ENCODE results near the gene ZDHHC4.
A peak's percentile ranks its signal among the peaks of the same experiment; 100 is the strongest.

ZDHHC4 gene

DNA sequence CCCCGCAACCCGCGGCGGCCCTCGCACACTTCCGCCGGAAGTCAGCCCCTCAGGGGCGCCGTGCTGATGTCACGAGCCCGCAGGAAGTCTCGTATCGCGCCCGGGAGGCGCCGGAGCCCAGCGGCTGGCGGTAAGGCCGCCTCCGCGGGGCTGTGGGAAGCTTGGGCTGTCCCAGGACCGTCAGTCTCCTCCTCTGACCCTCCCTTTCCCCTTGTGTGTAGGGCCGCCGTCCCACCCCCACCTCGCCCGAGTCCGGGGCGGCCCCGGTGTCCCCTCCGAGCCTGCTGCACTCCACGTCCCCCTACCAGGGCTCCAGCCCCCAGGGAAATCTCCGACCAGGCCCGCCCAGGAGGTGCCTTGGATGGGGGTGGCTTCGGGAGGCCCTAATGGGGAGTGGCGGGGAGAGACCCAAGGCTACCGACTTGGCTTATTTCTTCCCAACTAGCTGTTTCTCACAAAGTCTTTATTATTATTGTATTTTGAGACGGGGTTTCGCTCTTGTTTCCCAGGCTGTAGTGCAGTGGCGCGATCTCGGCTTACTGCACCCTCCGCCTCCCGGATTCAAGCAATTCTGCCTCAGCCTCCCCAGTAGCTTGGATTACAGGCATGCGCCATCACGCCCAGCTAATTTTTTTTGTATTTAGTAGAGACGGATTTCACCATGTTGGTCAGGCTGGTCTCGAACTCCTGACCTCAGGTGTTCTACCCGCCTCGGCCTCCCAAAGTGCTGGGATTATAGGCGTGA lies at the start of gene ZDHHC4:
Gene ZDHHC4, plus strand, starts transcription at position 86 of the 745 bp plus-strand sequence. CDS start 3,108 bp downstream, outside the sequence.
- peaks cover 3% of the 10 kb centered on the region for H3K4me1 ChIP-seq (ENCODE audit: control insufficient read depth, insufficient read depth, low read length)
- no peaks in the 10 kb centered on the region for H3K27me3 ChIP-seq (ENCODE audit: control insufficient read depth, insufficient read depth, low read length)
- no peaks in the 10 kb centered on the region for H3K9me3 ChIP-seq (ENCODE audit: control insufficient read depth, insufficient read depth, low read length)
- H3K36me3 ChIP-seq (ENCODE audit: control insufficient read depth, insufficient read depth, low read length): peaks cover 11% of the 10 kb centered on the region
- H3K4me3 ChIP-seq (ENCODE audit: low read depth, low read length): peak within 1 kb of the TSS; percentile 66
- peak within 1 kb of the TSS; percentile 93 for H3K9ac ChIP-seq (ENCODE audit: low read depth, low read length)

DNA sequence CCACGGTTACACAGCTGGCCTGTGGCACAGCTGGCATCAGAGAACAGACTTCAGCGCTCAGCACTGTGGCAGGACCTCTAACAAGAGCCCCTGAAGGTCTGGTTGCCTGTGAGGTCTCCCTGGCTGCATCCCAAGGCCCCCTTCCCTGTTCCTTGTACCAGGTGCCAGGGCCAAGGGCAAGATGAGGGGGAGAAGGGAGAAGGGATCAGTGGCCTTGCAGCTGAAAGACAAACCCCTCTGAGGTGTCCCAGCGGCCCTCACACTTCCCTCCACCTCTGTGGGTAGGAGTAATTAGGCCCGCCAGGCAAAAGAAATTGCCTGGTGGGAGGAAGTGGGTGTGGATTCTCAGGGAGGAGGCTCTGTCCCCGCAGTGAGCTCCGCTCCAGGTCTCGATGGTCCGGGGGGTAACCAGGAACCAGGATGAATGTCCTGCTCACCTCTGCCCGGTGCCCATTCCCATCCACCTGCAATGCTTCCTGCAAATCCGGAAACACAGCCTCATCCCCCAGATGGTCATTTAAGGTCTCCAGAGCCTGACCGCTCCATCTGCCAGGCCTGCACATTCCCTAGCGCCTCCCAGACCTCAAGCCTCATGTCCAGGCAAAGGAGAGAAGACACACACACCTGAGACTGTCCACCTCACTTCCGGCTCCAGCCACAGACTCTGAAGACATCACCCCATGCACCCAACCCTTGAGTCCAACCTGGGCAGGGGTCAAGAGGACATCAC lies 48.7 kb upstream of the ZDHHC4 start:
- H3K9me3 ChIP-seq (ENCODE audit: control insufficient read depth, insufficient read depth, low read length): no peaks in the 10 kb centered on the region
- no peaks in the 10 kb centered on the region for H3K4me1 ChIP-seq (ENCODE audit: control insufficient read depth, insufficient read depth, low read length)
- no peak overlapping the region for H3K9ac ChIP-seq (ENCODE audit: low read depth, low read length)
- no peak overlapping the region for H3K4me3 ChIP-seq (ENCODE audit: low read depth, low read length)
- H3K27me3 ChIP-seq (ENCODE audit: control insufficient read depth, insufficient read depth, low read length): peaks cover 59% of the 10 kb centered on the region
- no peaks in the 10 kb centered on the region for H3K36me3 ChIP-seq (ENCODE audit: control insufficient read depth, insufficient read depth, low read length)

DNA sequence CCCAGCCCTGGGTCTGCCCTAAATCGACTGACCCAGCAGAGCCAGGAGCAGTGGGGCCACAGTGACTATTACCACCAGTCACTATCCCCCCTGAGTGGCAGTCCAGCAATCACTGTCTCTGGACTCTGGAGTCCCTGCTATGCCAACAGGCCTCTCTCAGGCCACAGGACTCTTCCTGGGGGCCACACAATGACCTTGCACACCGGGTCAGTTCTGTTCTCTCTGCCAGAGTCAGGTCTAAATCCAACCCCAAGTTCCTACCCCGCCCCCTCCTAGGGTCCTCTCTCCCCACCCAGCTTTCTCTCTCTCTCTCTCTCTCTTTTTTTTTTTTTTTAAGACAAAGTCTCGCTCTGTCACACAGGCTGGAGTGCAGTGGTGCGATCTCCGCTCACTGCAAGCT lies 47.6 kb upstream of the ZDHHC4 start:
- Histone ChIP-seq H3K4me1 (ENCODE audit: control insufficient read depth, insufficient read depth, low read length) (no peaks in the 10 kb centered on the region), H3K27me3 (ENCODE audit: control insufficient read depth, insufficient read depth, low read length) (peaks cover 68% of the 10 kb centered on the region), H3K9ac (ENCODE audit: low read depth, low read length) (no peak overlapping the region), H3K36me3 (ENCODE audit: control insufficient read depth, insufficient read depth, low read length) (no peaks in the 10 kb centered on the region), H3K9me3 (ENCODE audit: control insufficient read depth, insufficient read depth, low read length) (no peaks in the 10 kb centered on the region), H3K4me3 (ENCODE audit: low read depth, low read length) (no peak overlapping the region)

DNA sequence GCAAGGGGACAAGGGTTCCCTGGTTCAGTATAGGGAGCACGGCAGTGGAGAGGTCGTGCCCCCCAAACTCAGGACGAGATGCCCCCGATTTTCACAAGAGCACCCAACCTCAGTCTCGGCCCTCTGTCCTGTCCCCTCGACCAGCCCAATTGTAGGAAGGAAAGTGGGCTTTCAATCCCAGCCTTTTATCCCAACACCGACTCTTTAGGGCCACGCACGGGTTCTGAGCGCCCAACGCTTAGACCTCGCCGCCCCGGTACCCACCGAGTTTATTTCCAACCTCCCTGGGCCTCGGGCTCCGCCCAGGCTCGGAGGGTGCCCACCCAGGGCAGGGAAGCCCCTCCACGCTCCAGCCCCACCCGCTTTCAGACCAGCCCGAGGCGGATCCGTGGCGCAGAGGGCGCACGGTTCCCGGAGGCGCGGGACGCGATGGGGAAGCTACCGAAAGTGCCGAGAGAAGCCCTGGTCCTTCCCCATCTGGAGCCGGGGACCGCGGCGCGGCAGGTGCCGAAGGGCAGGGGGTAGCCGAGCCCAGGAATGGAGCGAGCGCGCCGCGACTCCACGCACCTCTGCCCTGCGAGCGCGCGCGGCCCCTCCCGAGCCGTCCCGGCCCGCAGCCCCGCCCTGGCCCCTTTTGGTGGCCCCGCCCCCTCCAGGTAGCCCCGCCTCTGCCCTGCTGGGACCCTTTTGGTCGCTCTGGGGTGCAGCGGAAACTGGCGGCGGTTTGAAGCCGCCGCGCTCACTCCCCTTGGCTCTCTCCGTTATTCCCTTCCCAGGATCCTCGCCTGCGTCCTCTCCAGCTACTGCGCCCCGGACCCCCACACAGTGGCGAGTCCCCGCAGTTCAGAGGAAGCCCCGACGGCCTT lies 46.4 kb upstream of the ZDHHC4 start:
- H3K4me3 ChIP-seq (ENCODE audit: low read depth, low read length): peak overlapping the region; percentile 77
- peaks cover 73% of the 10 kb centered on the region for H3K27me3 ChIP-seq (ENCODE audit: control insufficient read depth, insufficient read depth, low read length)
- peak overlapping the region; percentile 26 for H3K9ac ChIP-seq (ENCODE audit: low read depth, low read length)
- no peaks in the 10 kb centered on the region for H3K36me3 ChIP-seq (ENCODE audit: control insufficient read depth, insufficient read depth, low read length)
- no peaks in the 10 kb centered on the region for H3K9me3 ChIP-seq (ENCODE audit: control insufficient read depth, insufficient read depth, low read length)
- no peaks in the 10 kb centered on the region for H3K4me1 ChIP-seq (ENCODE audit: control insufficient read depth, insufficient read depth, low read length)

DNA sequence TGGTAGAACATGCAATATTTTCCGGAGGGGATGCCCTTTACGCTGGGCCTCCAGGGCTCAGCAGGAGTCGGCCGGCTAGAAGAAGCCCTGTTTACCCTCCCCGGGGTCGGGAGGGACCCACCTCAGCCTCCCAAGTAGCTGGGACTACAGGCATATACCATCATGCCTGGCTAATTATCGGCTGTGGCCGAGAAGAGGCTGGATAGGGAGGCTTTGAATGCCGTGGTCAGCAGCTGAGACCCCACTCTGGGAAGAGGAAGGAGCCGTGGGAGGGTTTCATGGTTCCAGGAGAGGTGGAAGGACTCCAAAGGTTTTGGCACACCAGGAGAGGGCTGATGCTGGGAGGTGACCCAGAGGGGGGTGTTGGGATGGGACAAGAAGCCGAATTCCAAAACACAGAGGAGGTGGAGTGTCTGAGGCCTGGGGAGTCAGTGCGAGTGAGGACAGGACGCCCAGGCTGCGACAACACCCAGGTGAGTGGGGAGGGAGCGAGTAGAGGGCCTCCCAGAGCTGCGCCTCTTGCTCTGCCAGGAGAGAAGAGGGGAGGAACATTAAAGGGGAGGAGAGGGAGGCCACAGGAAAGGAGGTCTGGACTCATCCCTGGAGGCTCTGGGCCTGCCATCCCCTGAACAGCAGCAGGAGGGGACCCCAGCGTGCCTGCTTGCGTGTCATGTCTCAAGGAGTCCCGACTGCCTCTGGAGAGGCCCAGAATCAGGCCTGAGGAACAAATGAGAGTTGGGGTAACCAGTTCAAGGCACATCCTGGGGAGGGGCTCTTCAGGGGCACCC lies 45.6 kb upstream of the ZDHHC4 start:
- Histone ChIP-seq H3K4me1 (ENCODE audit: control insufficient read depth, insufficient read depth, low read length) (no peaks in the 10 kb centered on the region), H3K36me3 (ENCODE audit: control insufficient read depth, insufficient read depth, low read length) (no peaks in the 10 kb centered on the region), H3K9ac (ENCODE audit: low read depth, low read length) (no peak overlapping the region), H3K9me3 (ENCODE audit: control insufficient read depth, insufficient read depth, low read length) (no peaks in the 10 kb centered on the region), H3K4me3 (ENCODE audit: low read depth, low read length) (peak overlapping the region; percentile 71), H3K27me3 (ENCODE audit: control insufficient read depth, insufficient read depth, low read length) (peaks cover 74% of the 10 kb centered on the region)

DNA sequence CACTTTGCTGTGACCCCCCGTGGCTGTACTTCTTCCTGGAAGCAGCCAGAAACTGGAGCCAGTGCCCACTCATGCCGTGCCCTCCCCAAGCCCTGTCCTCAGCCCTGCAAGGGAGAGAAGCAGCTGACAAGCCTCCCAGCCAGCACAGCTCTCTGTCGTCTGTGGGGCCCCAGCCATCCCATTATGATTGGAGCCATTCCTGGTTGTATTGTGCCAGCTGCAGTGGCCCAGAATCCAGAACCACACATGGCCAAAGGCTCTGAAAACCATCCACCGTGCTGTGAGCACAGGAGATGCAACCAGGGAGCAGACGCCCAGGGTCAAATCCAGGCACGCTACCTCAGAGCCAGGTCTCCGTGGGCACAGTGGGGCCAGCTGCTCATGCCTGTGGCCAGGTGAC lies 44.7 kb upstream of the ZDHHC4 start:
- no peak overlapping the region for H3K9ac ChIP-seq (ENCODE audit: low read depth, low read length)
- H3K27me3 ChIP-seq (ENCODE audit: control insufficient read depth, insufficient read depth, low read length): peaks cover 66% of the 10 kb centered on the region
- H3K4me3 ChIP-seq (ENCODE audit: low read depth, low read length): no peak overlapping the region
- no peaks in the 10 kb centered on the region for H3K4me1 ChIP-seq (ENCODE audit: control insufficient read depth, insufficient read depth, low read length)
- no peaks in the 10 kb centered on the region for H3K9me3 ChIP-seq (ENCODE audit: control insufficient read depth, insufficient read depth, low read length)
- no peaks in the 10 kb centered on the region for H3K36me3 ChIP-seq (ENCODE audit: control insufficient read depth, insufficient read depth, low read length)

DNA sequence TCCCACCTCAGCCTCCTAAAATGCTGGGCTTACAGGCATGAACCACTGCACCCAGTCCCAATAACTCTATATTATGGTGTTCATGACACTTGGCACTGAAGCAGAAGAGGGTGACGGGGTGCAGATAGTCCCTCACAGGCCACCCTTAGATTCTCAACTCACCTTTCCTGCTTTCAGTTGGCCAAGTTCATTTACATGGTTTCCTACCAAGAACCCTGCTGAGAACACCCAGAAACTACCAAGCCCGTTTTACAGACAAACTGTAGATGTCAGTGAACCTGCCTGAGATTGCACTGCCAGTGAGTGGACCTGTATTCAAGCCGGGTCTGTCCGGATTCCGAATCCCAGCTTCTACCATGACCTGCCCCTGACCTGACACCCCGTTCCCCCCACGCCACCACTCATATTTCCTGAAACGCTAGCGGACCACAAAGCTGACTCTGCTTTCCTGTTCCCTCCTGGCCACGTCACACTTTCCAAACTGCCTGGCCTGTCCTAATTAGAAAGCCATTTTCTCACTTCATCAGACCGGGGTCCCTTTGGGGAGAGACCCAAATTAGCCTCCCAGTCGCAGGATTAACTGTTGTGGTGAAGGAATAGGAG lies 43.3 kb upstream of the ZDHHC4 start:
- Histone ChIP-seq H3K36me3 (ENCODE audit: control insufficient read depth, insufficient read depth, low read length) (no peaks in the 10 kb centered on the region), H3K9me3 (ENCODE audit: control insufficient read depth, insufficient read depth, low read length) (no peaks in the 10 kb centered on the region), H3K4me1 (ENCODE audit: control insufficient read depth, insufficient read depth, low read length) (no peaks in the 10 kb centered on the region), H3K27me3 (ENCODE audit: control insufficient read depth, insufficient read depth, low read length) (peaks cover 53% of the 10 kb centered on the region), H3K4me3 (ENCODE audit: low read depth, low read length) (no peak overlapping the region), H3K9ac (ENCODE audit: low read depth, low read length) (no peak overlapping the region)

DNA sequence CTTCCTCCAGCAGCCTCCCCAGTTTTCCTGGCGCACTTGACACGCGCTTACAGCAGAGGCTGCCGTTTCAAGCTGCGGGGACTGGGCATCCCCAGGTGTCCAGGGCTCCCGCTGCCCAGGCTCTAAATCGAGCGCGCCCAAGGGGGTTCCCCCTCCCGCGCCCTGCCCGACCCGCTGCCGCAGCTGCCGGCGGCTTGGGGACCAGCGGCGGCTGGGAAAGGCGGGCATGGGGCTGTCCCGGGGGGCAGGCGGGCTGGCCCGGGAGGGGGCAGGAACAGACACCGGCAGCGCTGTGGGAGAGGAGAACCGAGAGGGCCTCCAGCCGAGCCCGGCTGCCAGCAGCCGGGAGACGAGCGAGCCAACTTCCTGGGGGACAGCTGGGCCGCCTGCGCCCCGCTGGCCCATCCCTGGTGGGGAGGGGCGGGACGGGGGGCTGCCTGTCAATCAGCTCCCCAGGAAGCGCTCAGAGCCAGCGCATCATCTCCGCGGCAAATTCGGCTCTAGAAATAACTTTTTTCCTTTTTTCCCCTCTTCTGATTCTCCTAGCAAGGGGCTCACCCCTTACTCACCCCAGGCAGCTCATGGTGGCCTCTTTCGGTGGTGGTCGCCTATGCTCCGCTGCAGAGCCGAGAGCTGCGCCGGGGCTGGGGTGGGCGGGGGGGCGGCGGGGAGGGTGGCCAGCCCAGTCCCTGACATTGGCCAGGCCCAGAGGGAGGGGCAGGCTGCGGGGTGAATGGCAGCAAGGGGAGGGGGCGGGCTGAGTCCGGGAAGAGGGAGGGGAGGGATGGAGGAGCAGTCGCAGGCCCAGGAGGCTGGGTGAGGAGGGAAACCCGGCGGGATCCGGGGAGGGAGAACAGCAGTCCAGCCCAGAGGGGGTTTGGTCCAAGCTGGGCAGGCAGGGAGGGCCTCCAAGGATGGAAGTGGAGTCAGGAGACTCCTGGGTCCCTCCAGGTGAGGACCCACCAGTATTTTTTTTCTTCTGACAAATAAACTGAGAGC lies 40.7 kb upstream of the ZDHHC4 start:
- Histone ChIP-seq H3K36me3 (ENCODE audit: control insufficient read depth, insufficient read depth, low read length) (no peaks in the 10 kb centered on the region), H3K27me3 (ENCODE audit: control insufficient read depth, insufficient read depth, low read length) (peaks cover 40% of the 10 kb centered on the region), H3K9ac (ENCODE audit: low read depth, low read length) (no peak overlapping the region), H3K9me3 (ENCODE audit: control insufficient read depth, insufficient read depth, low read length) (no peaks in the 10 kb centered on the region), H3K4me3 (ENCODE audit: low read depth, low read length) (peak overlapping the region; percentile 75), H3K4me1 (ENCODE audit: control insufficient read depth, insufficient read depth, low read length) (no peaks in the 10 kb centered on the region)

DNA sequence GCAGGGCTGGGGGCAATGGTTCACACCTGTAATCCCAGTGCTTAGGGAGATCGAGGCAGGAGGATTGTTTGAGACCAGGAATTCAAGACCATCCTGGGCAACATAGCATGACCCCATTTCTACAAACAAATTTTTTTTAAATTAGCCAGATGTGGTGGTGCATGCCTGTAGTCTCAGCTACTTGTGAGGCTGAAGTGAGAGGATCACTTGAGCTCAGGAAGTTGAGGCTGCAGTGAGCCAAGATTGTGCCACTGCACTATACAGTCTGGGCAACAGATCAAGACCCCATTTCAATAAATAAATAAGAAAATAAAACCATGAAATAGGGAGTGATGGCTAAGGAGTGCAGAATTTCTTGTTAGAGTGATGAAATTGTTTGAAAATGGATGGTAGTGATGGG lies 34.9 kb upstream of the ZDHHC4 start:
- Histone ChIP-seq H3K4me3 (ENCODE audit: low read depth, low read length) (no peak overlapping the region), H3K9me3 (ENCODE audit: control insufficient read depth, insufficient read depth, low read length) (no peaks in the 10 kb centered on the region), H3K27me3 (ENCODE audit: control insufficient read depth, insufficient read depth, low read length) (no peaks in the 10 kb centered on the region), H3K36me3 (ENCODE audit: control insufficient read depth, insufficient read depth, low read length) (no peaks in the 10 kb centered on the region), H3K4me1 (ENCODE audit: control insufficient read depth, insufficient read depth, low read length) (no peaks in the 10 kb centered on the region), H3K9ac (ENCODE audit: low read depth, low read length) (no peak overlapping the region)

DNA sequence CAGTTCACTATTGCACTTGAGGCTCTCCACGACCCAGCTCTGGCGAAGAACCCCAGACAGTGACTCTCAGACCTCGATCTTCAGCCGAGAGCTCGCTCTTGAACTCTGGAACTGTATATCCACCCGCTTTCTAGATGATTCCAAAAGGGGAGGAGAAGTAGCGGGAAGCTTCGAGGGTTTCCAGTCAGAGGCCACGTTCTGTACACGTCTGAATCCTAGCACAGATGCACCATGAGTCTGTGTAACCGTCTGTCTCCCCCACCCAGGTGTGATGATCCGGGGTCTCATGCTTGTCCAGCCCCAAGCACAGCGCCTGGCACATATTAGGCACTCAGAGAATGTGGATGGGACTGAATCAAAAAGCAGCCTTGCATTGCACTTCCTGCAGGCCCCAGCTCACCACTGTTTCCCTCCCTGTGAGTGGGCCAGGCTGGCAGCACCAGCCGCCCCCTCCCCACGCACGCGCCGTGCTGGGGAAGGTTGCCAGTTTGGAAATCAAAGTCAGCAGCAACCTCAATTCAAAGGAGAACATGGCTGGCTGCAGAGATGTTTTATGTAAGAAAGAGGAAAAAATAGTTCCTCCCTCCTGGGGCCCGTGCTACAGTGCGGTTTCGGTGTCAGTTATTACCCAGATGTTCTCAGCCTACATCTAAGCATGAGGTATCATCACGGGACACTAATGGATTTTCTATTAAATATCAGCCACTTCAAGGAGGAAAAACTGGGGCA lies 31.7 kb upstream of the ZDHHC4 start:
- Histone ChIP-seq H3K4me1 (ENCODE audit: control insufficient read depth, insufficient read depth, low read length) (no peaks in the 10 kb centered on the region), H3K36me3 (ENCODE audit: control insufficient read depth, insufficient read depth, low read length) (no peaks in the 10 kb centered on the region), H3K9ac (ENCODE audit: low read depth, low read length) (no peak overlapping the region), H3K4me3 (ENCODE audit: low read depth, low read length) (no peak overlapping the region), H3K27me3 (ENCODE audit: control insufficient read depth, insufficient read depth, low read length) (no peaks in the 10 kb centered on the region), H3K9me3 (ENCODE audit: control insufficient read depth, insufficient read depth, low read length) (no peaks in the 10 kb centered on the region)

All from iPS-15b (cell line).